NCI-H1694 treated with DMSO at 0.1 percent for 48 hours (cell line): ENCODE results near the gene SRRM4.
"Not testable (repeated sequence)": the region's sequence is repeated elsewhere in the genome, so short reads cannot be mapped to it uniquely, and the experiment has no call there.

Experiments used
- DNase-seq: peaks from one replicate; lab custom pipeline; 2025; lab: John Stamatoyannopoulos, UW

SRRM4 gene, protein sequence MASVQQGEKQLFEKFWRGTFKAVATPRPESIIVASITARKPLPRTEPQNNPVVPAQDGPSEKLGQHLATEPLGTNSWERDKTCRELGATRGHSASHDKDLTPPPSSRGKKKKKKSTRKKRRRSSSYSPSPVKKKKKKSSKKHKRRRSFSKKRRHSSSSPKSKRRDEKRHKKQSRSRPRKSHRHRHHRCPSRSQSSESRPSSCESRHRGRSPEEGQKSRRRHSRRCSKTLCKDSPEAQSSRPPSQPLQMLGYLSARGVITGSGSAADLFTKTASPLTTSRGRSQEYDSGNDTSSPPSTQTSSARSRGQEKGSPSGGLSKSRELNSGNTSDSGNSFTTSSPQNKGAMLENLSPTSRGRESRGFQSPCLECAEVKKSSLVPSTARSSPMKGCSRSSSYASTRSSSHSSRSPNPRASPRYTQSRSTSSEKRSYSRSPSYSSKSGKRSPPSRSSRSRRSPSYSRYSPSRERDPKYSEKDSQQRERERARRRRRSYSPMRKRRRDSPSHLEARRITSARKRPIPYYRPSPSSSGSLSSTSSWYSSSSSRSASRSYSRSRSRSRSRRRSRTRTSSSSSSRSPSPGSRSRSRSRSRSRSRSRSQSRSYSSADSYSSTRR

DNA sequence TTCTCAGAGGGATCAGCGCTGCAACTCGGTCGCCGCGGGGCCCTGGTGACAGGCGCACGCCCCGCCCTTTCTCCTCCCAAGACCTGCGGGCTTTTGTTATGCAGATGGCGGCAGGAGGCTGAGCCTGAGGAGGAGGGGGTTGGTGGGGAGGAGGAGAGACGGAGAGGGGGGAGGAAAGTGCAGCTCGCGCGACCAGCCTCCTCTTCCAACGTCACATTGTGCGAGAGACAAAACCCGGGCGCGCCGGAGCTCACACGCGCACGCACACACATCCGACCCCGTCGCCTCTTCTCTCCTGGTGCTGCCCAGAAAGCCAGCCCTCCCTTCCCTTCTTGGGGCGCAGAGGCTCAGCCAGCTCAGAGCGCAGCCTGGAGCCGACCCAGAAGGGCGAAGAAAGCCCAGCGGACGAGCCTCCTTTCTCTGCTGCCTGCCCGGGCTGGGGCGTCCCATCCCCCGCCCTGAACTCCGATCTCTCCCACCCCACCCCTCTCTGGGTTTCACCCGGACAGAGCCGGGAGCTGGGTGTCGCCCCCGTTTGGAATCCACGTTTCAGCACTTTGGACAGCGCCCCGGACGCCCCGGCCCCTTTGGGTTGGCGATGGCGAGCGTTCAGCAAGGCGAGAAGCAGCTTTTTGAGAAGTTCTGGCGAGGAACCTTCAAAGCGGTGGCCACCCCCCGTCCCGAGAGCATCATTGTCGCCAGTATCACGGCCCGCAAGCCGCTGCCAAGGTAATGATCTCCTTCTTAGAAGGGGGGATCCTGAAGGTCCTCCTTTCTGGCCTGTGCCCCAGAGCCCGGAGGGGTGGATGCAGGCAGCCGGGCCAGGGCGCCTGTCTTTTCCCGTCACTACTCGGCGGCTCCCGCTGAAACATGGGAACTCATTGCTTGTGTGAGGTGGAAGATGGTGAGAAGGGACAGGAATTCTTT lies at the start of gene SRRM4:
SRRM4 (plus strand) TSS at position 257 of the 927 bp plus-strand sequence; CDS start at position 599, 342 bp downstream.
- peak; percentile 87 for DNase-seq

DNA sequence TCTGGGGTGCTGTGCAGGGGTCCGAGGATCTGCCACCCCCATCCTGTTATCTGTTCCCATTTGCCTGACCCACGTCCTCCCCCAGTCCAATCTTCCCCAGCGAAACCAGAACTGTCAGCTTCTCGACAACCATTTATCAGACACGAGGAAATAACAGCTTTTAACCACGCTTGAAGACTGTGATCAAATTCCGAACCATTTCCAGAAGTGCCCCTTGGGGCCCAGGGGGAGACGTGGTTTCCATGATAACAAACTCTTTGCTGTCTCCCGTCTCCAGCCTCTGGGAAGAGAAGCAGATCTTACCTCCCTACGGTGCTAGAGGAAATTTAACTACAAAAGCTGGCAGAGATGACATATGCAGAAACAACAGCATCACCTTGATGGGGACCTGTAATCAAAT lies 35.1 kb upstream of the SRRM4 start:
- no peak for DNase-seq

DNA sequence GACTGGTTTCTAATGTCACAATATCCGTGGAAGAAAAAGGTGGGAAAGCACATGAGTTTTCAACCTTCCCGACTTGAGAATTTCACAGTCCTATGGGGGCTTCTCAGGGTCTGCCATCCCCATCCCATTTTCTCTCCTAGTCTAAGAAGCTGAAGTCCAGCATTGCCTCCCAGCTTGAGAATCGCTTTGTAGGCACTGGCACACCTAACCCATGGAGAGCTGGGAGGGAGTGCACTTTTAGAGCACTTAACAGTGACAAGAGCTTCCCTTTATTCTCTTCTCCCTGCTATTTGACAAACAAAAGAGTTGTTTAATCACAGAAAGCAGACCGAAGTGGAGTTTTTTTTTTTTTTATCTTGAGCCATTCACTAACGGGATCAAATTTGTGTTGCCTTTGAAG lies 22.8 kb upstream of the SRRM4 start:
- DNase-seq, result no peak

DNA sequence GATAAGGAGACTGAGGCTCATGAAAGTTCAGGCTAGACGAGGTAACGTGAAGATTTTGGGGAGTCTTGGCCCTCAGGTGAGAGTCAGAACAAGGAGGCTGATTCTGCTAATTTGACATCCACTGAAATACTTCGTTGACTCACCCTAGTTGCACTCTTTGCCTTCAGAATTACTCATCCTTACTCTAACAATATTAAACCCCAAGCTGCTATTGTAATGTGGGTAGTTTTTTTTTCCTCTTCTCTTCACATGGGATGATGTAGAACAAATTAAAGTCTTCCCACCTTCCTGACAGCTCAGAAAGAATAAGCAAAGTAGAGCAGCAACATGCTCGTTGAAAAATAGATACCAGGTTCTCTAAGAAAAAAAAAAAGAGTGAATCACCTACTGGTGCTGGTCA lies 22.0 kb upstream of the SRRM4 start:
- no peak for DNase-seq

DNA sequence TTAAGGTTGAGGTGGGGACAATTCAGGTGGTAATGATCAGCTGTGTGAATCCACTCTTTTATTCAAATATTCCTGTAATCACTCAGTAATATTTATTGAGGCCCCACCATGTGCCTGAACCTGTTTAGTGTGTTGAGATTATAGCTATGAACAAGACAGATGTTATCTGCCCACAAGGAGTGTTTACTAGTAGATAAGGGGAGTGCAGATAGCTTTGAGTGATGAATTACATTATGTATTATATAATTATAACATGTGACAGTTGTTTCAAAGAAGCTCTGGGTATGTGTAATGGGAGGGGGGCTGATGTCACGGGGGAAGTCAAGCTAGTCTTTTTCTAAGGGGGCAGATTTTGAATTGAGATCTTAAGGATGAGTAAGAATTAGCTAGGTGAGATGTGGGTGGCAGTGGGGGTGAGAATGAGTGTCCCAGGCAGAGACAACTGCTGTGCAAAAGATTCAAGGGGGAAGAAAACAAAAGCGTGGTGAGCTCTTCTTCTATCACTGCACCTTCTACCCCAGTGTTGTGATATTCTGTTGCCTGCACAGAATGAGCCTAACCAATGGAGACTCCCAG lies 21.3 kb upstream of the SRRM4 start:
- no peak for DNase-seq

DNA sequence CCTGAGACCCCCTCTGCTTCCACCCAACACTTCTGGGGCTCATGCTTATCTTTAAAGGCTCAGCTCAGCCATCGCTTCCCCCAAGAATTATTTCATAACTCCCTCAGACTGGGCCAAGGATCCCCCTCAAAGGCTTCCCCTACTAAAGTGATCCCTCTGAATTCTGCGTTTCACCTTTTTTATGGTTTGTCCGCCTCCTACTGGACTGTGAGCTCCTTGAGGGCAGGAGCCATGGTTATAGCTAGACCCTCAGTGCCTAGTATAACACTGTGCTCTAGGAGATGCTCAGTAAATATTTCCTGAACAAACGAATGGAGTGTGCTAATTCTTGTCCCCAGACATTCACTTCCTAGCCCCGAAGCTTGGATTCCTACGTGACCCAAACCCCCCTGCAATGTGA lies 20.5 kb upstream of the SRRM4 start:
- DNase-seq, result no peak

DNA sequence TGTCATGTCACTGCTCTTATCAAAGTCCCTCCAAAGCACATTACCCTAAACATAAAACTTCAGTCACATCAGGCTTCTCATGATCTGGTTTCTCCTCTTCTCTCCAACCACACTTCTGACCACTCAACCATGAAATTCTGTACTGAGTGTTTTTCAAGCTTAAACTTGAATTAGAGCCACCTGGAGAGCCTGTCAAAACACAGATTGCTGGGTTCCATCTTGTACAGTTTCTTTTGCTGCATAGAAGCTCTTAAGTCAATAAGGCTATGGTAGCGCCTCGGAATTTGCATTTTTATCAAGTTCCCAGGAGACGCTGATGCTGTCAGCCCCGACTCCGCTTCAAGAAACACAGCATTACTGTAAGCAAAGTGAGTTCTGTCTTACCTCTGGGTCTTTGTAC lies 16.4 kb upstream of the SRRM4 start:
- no peak for DNase-seq

DNA sequence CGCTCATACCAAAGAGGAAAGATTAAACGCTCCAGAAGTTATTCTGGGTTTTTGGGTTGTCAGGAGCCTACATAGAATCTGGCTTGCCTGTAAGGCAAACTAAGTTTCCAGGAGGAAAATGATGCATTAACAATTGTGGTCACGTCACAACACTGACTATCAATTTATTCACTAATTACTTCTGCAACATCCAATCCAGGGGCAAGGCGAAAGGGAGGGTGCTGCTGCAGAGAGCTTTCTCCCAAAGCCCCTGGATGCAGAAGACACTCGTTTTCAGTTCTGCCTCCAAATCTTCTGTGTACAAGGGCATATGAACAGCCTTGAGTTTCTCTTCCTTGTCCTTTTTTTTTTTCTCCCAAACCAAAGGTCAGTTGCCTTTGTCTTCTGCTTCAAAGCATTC lies 10.5 kb upstream of the SRRM4 start:
- DNase-seq, result no peak

DNA sequence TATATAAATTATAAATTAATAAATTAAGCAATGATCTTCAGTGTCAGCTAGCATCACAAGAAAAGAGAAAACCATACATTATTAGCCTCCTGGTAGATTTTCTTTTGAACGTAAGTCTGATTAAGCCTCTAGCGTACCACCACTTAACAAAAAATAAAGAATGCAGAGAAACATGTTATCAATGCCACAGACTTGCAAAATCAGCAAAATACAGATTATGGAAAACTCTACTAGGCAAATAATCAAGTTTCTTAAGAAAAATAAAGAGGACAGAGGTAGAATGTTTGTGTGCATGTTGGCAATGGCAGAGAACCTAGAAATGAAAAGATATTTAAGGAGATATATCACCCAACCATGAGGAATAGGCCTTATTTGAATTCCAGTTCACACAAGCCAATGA lies 8.4 kb upstream of the SRRM4 start:
- DNase-seq, result no peak

DNA sequence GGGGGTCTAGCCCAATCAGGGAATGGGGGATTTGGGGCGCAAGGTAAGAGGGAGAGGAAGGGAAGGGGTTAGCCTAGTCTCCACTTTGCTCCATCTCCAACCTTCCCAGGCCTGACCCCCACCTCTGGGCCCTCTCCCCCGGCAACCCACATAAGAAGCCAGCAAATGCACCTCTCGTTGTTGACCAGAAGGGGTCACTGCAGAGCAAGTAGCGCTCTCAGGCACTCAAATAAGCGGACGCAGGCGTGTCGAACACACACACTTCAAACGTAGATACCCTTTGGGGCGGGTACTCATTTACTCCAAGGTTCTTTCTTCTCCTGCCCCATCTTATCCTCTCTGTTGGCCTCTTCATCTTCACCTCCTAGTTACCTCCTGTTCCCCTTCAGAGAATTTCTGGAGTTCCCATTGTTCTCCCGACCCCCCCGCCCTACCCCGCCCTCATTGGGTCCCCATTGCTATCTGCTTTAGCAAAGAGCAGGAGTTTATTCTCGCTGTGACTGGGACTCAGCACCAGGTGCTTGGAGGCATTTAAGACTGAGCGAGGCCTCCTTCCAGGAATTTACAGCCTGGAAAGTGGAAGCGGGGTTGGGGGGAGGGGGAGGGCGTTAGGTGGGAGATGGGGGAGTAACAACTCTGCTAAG lies 1.5 kb upstream of the SRRM4 start:
- DNase-seq, result peak; percentile 79

DNA sequence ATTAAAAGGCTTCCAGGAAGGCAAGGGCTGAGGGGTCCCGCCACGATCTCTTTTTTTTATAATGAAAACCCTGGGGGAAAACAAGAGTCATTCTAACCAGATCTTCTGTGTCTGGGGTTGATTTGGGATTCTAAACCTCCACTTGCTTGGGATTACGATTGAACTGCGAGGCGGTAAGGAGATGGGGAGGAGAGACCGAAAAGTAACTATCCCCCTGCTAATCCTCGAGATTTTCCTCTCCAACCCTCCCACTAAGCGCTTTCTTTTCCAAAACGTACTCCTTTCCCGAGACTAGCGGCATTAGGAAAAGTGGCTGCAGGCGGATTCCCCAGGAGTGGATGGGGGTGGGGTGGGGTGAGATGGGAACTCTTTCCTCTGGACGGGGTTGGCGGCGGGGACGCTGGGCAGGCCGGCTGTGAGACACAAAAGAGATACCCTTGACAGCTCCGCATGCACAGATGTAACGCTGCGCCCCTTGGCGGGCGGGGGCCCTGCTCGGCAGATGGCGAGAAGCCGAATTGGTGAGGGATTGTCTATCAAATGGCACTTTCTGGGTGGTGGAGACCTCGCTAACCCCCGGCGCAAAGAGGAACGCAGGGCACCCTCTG lies 830 bp upstream of the SRRM4 start:
- peak; percentile 43 for DNase-seq

DNA sequence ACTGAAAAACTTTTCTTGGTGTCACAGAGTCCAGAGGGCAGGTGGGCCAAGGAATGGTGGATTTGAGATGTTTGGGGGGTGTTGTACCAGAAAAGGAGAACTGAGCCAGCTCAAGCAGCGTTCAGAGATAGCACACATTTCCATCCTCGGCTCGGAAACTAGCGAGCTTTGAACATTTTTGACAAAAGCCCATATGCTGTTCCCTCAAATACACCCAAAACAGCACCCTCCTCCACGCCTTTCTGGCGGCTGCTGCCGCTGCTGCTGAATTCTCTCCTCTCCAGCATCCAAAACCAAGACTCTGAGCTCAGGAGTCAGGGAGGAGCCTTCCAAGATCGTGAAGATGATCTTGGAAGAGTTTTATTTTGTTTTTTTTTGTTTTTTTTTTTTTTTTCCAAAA lies 961 bp downstream of the SRRM4 start:
- DNase-seq, result no peak

DNA sequence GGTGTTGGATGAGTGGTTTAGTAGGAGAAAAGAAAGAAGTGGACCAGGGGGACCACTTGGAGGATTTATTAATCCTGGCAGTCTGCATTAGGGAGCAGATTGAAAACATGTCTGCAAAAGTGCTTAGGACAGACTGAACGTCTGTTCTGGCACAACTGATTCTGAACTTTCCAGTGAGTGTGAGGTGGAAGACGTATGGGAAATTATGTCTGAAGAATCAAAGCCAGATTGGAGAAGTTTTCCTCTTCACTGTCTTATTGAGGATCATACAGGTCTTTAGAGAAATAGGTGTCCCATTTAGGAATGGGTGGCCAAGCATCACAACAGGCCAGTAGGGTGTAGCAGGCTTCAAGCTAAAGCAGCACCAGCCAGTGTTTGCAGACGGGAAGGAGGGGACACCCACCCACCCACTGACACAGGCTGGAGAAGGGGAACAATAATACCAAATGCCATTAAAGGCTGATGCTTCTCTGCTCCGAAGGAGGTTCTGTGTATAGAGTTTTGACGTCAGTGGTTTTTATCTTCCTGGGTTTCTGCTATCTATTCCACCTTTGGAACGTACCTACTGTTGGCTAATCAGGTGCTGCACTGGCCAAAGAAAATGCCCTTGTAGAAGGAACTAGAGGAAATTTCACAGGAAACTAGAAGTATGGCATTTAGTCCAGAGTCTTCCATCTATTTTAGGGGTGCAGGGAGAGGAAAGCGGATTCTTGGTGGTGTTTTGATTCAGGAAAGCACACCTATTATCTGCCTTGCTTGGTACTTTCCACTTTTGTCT lies 1.8 kb downstream of the SRRM4 start:
- peak; percentile 5 for DNase-seq

DNA sequence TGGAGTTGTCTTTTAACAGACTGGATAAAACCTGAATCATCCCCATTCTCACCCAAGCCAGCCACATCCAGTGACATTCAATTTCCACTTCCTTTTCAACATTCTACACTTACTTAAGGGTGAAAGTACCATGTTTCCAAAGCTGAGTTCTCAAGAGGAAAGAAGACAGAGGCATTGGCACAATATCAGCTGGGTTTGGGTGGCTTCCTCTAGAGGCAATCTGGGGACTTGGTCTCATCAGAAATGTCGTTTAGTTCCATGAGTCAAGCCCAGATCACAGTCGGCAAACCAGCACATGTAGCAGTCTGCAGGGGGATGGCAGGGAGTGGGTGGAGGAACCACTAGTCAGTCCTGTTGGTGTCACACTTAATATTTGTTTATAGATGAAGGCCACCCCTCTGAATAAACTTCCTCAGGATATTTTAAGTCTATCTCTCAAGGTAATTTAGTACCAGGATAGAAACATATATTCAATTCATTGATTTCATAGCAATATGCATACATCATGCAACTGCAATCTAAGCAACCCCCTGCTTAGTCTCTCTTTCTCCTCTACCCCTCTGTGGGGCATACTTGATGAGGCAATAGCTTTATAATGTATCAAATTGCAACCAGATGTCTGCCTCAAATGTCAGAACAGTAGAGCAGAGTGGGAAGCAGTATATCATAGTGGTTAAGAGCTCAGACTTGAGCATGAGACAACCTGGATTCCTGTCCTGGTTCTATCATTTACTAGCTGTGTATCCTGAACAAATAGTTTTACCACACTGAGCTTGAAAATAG lies 3.0 kb downstream of the SRRM4 start:
- DNase-seq, result peak; percentile 79

DNA sequence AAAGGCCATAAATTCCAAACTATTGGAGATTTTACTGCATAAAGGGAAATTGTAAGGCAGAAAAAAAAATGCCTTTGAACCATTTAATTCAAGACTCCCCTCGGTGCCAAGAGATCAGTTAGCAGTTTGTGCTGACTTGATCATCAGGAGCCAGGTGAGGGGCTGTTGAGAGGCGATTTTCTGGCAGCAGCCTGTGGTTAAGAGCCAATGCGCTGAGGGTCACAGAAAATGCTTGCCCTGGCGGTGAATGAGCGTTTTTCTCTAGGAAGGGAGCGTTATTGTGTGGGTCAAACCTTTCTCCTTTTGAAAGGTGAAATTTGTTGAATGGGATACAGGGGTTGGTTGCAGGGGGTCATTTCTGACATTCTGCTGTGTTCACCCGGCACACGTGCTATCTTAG lies 4.7 kb downstream of the SRRM4 start:
- no peak for DNase-seq

DNA sequence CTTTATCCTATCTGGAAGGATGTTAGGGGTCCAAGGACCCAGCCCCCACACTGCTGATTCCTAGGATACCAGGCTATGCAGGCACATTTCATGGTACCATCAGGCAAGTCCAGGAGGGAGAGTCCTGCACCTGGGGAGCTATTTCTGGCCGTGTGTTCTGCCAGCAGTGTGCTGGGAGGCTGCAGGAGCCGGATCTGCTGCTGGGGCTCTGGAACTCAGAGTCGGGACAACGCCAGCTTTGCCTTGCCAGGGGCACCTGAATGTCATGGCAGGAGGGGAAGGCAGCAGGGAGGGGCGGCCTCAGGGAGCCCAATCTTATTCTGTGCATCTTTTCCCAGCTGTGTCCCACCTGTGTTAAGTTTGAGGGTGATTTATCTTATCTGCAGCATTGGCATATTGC lies 17.8 kb downstream of the SRRM4 start:
- DNase-seq, result no peak

DNA sequence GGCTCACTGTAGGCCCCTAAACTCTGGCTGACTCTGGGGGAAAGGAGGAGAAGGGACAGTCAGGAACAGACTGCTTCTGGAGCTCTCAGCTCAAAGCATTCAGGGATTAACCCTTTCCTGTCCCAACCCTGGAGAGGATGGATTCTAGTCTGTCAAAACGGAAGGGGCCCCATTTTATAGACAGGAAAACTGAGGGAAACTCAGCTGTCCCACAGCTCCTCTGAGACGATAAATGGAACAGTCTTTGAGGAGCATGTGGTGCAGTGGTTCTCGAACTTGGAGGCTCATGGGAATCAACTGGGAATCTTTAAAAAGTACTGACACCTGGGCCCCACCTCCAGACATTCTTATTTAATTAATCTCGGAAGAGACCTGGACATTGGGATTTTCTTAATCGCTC lies 23.7 kb downstream of the SRRM4 start:
- DNase-seq, result no peak

DNA sequence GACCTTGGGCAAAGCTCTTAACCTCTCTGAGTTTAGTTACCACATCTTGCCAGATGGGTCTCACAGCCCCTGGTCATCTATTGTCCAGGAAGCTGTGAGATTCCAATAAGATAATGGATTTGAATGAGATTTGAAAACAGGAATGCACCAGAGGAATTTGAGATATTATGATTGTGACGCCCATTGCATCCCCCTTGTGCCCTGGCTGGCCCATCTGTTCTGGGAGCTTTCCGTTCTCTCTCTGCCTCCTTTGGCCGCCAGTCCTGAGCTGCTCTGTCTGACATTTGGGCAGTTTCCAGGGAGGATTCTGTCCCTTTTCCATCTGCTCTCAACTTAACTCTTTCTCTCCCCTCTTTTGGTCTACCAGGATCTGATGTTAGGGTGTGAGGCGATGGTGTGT lies 24.6 kb downstream of the SRRM4 start:
- DNase-seq, result no peak

DNA sequence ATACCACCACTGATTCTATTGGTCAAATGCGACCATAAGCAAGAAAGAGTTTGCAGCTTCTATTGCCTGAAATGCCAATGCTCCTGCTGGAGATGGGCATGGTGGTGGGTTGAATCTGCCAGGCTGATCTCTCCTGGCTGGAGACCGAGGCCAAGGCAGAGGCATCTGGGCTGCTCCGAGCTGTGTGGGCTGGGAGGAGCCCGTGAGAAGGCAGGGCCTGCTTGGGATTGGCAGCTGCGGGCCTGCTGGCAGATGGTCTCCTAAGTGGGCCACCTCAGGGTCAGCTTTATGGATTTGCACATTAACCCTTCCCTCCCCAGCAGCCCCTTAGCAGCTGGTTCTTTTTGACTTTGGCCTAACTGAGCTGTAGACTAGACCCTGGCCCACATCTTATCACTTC lies 25.4 kb downstream of the SRRM4 start:
- DNase-seq, result peak; percentile 79

DNA sequence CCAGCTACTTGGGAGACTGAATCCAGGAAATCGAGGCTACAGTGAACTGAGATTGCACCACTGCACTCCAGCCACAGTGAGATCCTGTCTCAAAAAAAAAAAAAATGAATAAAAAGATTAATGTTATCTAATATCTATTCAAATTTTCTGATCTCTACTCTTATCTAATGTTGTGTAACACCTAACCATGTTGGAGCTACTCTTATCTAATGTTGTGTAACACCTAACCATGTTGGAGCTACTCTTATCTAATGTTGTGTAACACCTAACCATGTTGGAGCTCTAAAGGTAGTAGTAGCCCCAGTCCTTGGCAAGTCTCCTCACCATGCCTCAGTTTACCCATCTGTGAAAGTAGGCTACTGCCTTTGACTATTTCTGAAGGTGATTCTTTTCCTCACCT lies 26.9 kb downstream of the SRRM4 start:
- not testable (repeated sequence) for DNase-seq
